ENCODE results near the gene IER2. TPM values are rescaled to one million over a fixed set of nuclear protein-coding genes. Genes with fewer than 3 reads are reported as not detected.
A peak's percentile ranks its signal among the peaks of the same experiment; 100 is the strongest.

The IER2 gene
- total RNA-seq: 100 to 1,000 TPM in 4 of 6 donors, 10 to 100 TPM in 2; 94.3 to 246 (median 129) TPM

- peak within 1 kb of the TSS; percentile 98 to 100 (median 99) for H3K27ac ChIP-seq
- ATAC-seq (ENCODE audit: low FRiP score in 2 of 2) (peak; percentile 79 to 90), DNase-seq (peak; percentile 96 to 97)
- peaks cover 10 to 41% (median 23%) of the 10 kb centered on the region in 4 donors for H3K4me1 ChIP-seq
- no peaks in the 10 kb centered on the region for H3K27me3 ChIP-seq
- no peaks in the 10 kb centered on the region for H3K9me3 ChIP-seq
- H3K4me3 ChIP-seq: peak within 1 kb of the TSS; percentile 79 to 99 (median 88)
- TF ChIP-seq EP300 (IDR thresholded peaks at IDR 0.05) (peak in 1 of 4 donors; percentile 73), POLR2AphosphoS5 (IDR thresholded peaks at IDR 0.05) (peak; percentile 97 to 98), POLR2A (IDR thresholded peaks at IDR 0.05) (peak in 3 of 4 donors; percentile 64 to 90 (median 75))
- TF ChIP-seq, protein P1, sequence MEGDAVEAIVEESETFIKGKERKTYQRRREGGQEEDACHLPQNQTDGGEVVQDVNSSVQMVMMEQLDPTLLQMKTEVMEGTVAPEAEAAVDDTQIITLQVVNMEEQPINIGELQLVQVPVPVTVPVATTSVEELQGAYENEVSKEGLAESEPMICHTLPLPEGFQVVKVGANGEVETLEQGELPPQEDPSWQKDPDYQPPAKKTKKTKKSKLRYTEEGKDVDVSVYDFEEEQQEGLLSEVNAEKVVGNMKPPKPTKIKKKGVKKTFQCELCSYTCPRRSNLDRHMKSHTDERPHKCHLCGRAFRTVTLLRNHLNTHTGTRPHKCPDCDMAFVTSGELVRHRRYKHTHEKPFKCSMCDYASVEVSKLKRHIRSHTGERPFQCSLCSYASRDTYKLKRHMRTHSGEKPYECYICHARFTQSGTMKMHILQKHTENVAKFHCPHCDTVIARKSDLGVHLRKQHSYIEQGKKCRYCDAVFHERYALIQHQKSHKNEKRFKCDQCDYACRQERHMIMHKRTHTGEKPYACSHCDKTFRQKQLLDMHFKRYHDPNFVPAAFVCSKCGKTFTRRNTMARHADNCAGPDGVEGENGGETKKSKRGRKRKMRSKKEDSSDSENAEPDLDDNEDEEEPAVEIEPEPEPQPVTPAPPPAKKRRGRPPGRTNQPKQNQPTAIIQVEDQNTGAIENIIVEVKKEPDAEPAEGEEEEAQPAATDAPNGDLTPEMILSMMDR (IDR thresholded peaks at IDR 0.05): peak; percentile 39 to 87 (median 72)
- WGBS, 2 donors: 0 to 1% methylated on average over 15 to 47 of the region's 51 CpGs
- peaks cover 0 to 12% (median 3%) of the 10 kb centered on the region in 4 donors for H3K36me3 ChIP-seq
Measured at GRCh38 chr19:13150187-13150930, at the start of gene IER2, which contains the start of gene STX10. TSS of gene IER2 (plus strand) at chr19:13150411. CDS start at chr19:13153187, 2,776 bp downstream. TSS of gene STX10 (minus strand) at chr19:13150375. CDS start at chr19:13150173, 202 bp downstream.

GRCh38 chr19:13100841-13101589 lies 49.2 kb upstream of the IER2 start:
- TF ChIP-seq, protein P1 (IDR thresholded peaks at IDR 0.05): peak in 4 of 6 experiments; percentile 11 to 36 (median 24)
- TF ChIP-seq POLR2AphosphoS5 (IDR thresholded peaks at IDR 0.05) (no peak), EP300 (IDR thresholded peaks at IDR 0.05) (no peak), POLR2A (IDR thresholded peaks at IDR 0.05) (no peak)
- peaks cover 0 to 3% (median 0%) of the 10 kb centered on the region in 4 donors for H3K36me3 ChIP-seq
- H3K9me3 ChIP-seq: no peaks in the 10 kb centered on the region
- 57 to 60% methylated on average over 9 to 14 of the region's 18 CpGs for WGBS, 2 donors
- ATAC-seq (ENCODE audit: low FRiP score in 2 of 2): no peak
- H3K4me3 ChIP-seq: peak overlapping the region; percentile 34 to 59 (median 48)
- no peaks in the 10 kb centered on the region for H3K27me3 ChIP-seq
- peaks cover 63 to 97% (median 79%) of the 10 kb centered on the region in 4 donors for H3K4me1 ChIP-seq
- H3K27ac ChIP-seq: peak overlapping the region; percentile 92 to 98 (median 95)
- peak in 1 of 2 donors; percentile 39 for DNase-seq

DNA sequence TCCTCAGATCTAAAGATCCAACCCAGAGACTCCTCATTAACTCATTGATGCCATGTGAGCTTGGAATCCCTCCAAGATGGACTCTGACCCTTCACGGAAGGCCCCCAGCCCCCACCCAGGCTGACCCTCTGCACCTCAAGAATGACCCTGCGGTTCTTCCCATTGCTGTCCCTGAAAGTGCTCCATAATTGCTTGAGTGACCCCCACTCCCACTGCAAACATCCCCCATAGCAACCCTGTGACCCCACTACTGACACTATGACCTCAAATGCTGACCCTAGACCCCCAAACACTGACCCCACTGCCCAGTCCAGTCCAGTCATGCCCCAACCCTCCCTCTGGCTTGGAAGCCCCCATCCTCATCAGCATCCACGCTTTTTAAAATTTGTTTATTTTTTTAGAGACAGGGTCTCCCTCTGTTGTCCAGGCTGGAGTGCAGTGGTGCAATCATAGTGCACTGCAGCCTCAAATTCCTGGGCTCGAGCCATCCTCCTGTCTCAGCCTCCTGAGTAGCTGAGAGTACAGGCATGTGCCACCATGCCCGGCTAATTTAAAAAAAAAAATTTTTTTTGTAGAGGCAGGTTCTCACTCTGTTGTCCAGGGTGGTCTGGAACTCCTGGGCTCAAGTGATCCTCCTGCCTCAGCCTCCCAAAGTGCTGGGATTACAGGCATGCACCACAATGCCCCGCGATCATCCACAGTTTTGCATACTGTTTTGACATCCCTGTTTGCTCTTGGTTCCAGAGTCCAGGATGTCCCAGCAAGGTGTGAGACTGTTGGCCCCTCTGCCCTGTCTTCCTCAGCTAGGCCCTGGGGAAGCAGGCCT lies 48.4 kb upstream of the IER2 start:
- Histone ChIP-seq H3K4me1 (peaks cover 58 to 91% (median 75%) of the 10 kb centered on the region in 4 donors), H3K9me3 (no peaks in the 10 kb centered on the region), H3K4me3 (peak overlapping the region; percentile 34 to 59 (median 48)), H3K27ac (peak overlapping the region; percentile 92 to 98 (median 95)), H3K36me3 (peaks cover 0 to 3% (median 0%) of the 10 kb centered on the region in 4 donors), H3K27me3 (no peaks in the 10 kb centered on the region)
- WGBS, 2 donors: 28 to 57% methylated on average over 6 to 7 of the region's 7 CpGs
- ATAC-seq (ENCODE audit: low FRiP score in 2 of 2) (no peak), DNase-seq (no peak)
- no peak for TF ChIP-seq POLR2AphosphoS5 (IDR thresholded peaks at IDR 0.05)
- TF ChIP-seq, protein P1 (IDR thresholded peaks at IDR 0.05): no peak
- no peak for TF ChIP-seq POLR2A (IDR thresholded peaks at IDR 0.05)
- no peak for TF ChIP-seq EP300 (IDR thresholded peaks at IDR 0.05)

DNA sequence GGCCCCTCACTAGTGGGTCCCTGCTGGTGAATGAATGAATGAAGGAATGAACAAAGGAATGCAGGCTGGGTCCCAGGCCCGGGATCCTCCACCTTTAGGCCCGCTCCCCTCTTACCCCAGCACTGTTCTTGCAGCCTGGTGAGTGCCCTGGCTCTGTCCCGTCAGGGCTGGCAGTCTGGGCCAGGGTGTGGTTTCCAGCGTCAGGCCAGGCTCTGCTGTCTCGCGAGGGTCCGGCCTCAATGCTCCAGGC lies 47.9 kb upstream of the IER2 start:
- 0 to 3% methylated on average over 4 of the region's 7 CpGs for WGBS, 2 donors
- Histone ChIP-seq H3K9me3 (no peaks in the 10 kb centered on the region), H3K36me3 (peaks cover 0 to 3% (median under 1%) of the 10 kb centered on the region in 4 donors), H3K27ac (peak overlapping the region; percentile 92 to 98 (median 95)), H3K4me3 (peak overlapping the region; percentile 34 to 59 (median 48)), H3K27me3 (no peaks in the 10 kb centered on the region), H3K4me1 (peaks cover 57 to 88% (median 73%) of the 10 kb centered on the region in 4 donors)
- TF ChIP-seq POLR2A (IDR thresholded peaks at IDR 0.05): peak in 1 of 4 donors; percentile 34
- no peak for TF ChIP-seq POLR2AphosphoS5 (IDR thresholded peaks at IDR 0.05)
- TF ChIP-seq, protein P1 (IDR thresholded peaks at IDR 0.05): no peak
- TF ChIP-seq EP300 (IDR thresholded peaks at IDR 0.05): no peak
- DNase-seq (no peak), ATAC-seq (ENCODE audit: low FRiP score in 2 of 2) (no peak)
